ENCODE results near the gene HABP2.

DNA sequence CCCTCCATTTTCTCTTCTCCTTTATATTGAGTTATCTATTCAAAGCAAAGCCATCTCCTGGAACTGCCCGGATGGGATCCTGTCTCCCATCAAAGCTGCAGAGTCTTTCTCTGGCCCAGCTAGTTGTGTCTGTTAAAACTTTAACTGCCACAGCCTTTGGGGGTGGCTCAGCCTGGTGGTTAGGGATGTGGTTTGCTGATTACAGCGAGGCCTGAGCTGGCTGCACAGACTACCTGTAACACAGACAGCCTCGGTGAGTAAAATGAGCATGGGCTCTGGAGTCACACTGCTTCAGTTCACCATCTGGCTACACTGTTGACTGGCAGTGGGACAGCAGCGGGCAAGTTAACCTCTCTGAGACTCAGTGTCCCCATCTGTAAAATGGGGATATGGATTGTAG lies 18.4 kb upstream of the HABP2 start:
- TF ChIP-seq, protein P1, sequence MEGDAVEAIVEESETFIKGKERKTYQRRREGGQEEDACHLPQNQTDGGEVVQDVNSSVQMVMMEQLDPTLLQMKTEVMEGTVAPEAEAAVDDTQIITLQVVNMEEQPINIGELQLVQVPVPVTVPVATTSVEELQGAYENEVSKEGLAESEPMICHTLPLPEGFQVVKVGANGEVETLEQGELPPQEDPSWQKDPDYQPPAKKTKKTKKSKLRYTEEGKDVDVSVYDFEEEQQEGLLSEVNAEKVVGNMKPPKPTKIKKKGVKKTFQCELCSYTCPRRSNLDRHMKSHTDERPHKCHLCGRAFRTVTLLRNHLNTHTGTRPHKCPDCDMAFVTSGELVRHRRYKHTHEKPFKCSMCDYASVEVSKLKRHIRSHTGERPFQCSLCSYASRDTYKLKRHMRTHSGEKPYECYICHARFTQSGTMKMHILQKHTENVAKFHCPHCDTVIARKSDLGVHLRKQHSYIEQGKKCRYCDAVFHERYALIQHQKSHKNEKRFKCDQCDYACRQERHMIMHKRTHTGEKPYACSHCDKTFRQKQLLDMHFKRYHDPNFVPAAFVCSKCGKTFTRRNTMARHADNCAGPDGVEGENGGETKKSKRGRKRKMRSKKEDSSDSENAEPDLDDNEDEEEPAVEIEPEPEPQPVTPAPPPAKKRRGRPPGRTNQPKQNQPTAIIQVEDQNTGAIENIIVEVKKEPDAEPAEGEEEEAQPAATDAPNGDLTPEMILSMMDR (IDR thresholded peaks at IDR 0.05; ENCODE audit: insufficient read depth, low read depth, low read length): no peak
- TF ChIP-seq EZH2 (IDR thresholded peaks at IDR 0.05; ENCODE audit: insufficient read depth, low read length): no peak

All from astrocyte (in vitro differentiated cells and primary cell).